ENCODE results near the gene CADPS2.

GRCh38 chr7:122833888-122834570 lies 52.2 kb downstream of the CADPS2 start:
- TF ChIP-seq CTCF (IDR thresholded peaks at IDR 0.05) (no peak), ZFX (IDR thresholded peaks at IDR 0.05; ENCODE audit: borderline replicate concordance) (no peak)
